Naive thymus-derived CD4-positive, alpha-beta T cell (primary cell): ENCODE data around the gene CXCR5. TPM values are rescaled to one million over a fixed set of nuclear protein-coding genes. Genes with fewer than 3 reads are reported as not detected.
A peak's percentile ranks its signal among the peaks of the same experiment; 100 is the strongest.

ENCODE experiments used
- ATAC-seq: fragments of 150-1000 bp; cut with Tn5 transposase; 2 replicates; pipeline ENCODE4 v1.10.0; 2021; ENCODE audit warnings: mild to moderate bottlenecking, moderate library complexity
- CTCF ChIA-PET: fragments of 350-600 bp; sonication (Branson Sonifier 250); formaldehyde crosslinking; loops from one replicate; lab custom pipeline; 2021; ENCODE audit warnings: antibody characterized with exemption; lab: Charles Lee
- POLR2A ChIA-PET: fragments of 350-600 bp; sonication (Branson Sonifier 250); formaldehyde crosslinking; loops from one replicate; lab custom pipeline; 2021; ENCODE audit warnings: antibody characterized with exemption, inconsistent platforms; lab: Charles Lee
- DNase-seq, 9 donors: peaks; one replicate each; pipeline versions ENCODE4 v3.0.0 to v3.0.0-alpha.2; 2020 to 2022; ENCODE audit warnings: mixed read lengths in 1 of 9
- H3K27ac ChIP-seq: one replicate; pipeline ENCODE4 v1.7.0; 2013; ENCODE audit warnings: mild to moderate bottlenecking, low read depth, low read length, moderate library complexity
- H3K27me3 ChIP-seq, 2 donors: one replicate each; pipeline ENCODE4 v1.7.0; 2013; ENCODE audit warnings: low read length in 2 of 2, mild to moderate bottlenecking in 2 of 2, moderate library complexity in 2 of 2; ENCODE audit not compliant: control insufficient read depth in 2 of 2, insufficient read depth in 2 of 2
- H3K36me3 ChIP-seq, 3 experiments: 1 replicate in 2 of 3; 2 replicates in 1 of 3; pipeline ENCODE4 v1.7.0; 2013; ENCODE audit warnings: low read length in 3 of 3, mild to moderate bottlenecking in 3 of 3, moderate library complexity in 1 of 3; ENCODE audit not compliant: insufficient read depth in 3 of 3, control insufficient read depth in 2 of 3
- H3K4me1 ChIP-seq, 2 donors: one replicate each; pipeline ENCODE4 v1.7.0; 2013; ENCODE audit warnings: low read length in 2 of 2, mild to moderate bottlenecking in 2 of 2, moderate library complexity in 1 of 2; ENCODE audit not compliant: control insufficient read depth in 2 of 2, insufficient read depth in 2 of 2
- H3K4me3 ChIP-seq: 2 replicates; pipeline ENCODE4 v1.7.0; 2013; ENCODE audit warnings: mild to moderate bottlenecking, low read length
- H3K9me3 ChIP-seq, 3 experiments: 1 replicate in 2 of 3; 2 replicates in 1 of 3; pipeline ENCODE4 v1.7.0; 2013; ENCODE audit warnings: low read length in 3 of 3; ENCODE audit not compliant: control insufficient read depth in 2 of 3
- H3K27ac Mint-ChIP-seq, 9 donors: one replicate each; pipeline ENCODE4 v1.8.0; 2020 to 2022; ENCODE audit warnings: mixed read lengths in 9 of 9, mild to moderate bottlenecking in 8 of 9, moderate library complexity in 5 of 9, inconsistent platforms in 2 of 9
- H3K27me3 Mint-ChIP-seq, 5 donors: one replicate each; pipeline ENCODE4 v1.8.0; 2021 to 2022; ENCODE audit warnings: mixed read lengths in 5 of 5, mild to moderate bottlenecking in 1 of 5
- H3K36me3 Mint-ChIP-seq, 5 donors: one replicate each; pipeline ENCODE4 v1.8.0; 2020 to 2022; ENCODE audit warnings: mixed read lengths in 5 of 5, mild to moderate bottlenecking in 3 of 5, inconsistent platforms in 1 of 5
- H3K4me1 Mint-ChIP-seq, 7 donors: one replicate each; pipeline ENCODE4 v1.8.0; 2020 to 2022; ENCODE audit warnings: mixed read lengths in 7 of 7, mild to moderate bottlenecking in 3 of 7, inconsistent platforms in 1 of 7
- H3K4me3 Mint-ChIP-seq, 10 donors: one replicate each; pipeline ENCODE4 v1.8.0; 2020 to 2022; ENCODE audit warnings: mild to moderate bottlenecking in 10 of 10, mixed read lengths in 10 of 10, moderate library complexity in 6 of 10, inconsistent platforms in 2 of 10
- H3K9me3 Mint-ChIP-seq, 11 donors: one replicate each; pipeline ENCODE4 v1.8.0; 2020 to 2022; ENCODE audit warnings: mixed read lengths in 11 of 11, mild to moderate bottlenecking in 4 of 11, inconsistent platforms in 1 of 11, moderate library complexity in 1 of 11
- intact Hi-C, 2 donors: fragments of 100-400 bp; cut with micrococcal nuclease; formaldehyde crosslinking; loops; one replicate each; pipeline ENCODE4 v1.15.1; 2023
- polyA plus RNA-seq, 2 donors: library from polyadenylated mRNA; unstranded; fragments of 300-500 nt; fragmentation: Illumina TruSeq; gene quantifications; one replicate each; pipeline ENCODE4 v1.2.3, GENCODE V29; 2021
- total RNA-seq, 6 experiments: library from RNA in 5 of 6; stranded (reverse) in 5 of 6; gene quantifications; 1 replicate in 5 of 6; 2 replicates in 1 of 6; pipeline ENCODE4 v1.2.3 and lab custom pipeline; 2021 to 2026

Gene CXCR5, protein sequence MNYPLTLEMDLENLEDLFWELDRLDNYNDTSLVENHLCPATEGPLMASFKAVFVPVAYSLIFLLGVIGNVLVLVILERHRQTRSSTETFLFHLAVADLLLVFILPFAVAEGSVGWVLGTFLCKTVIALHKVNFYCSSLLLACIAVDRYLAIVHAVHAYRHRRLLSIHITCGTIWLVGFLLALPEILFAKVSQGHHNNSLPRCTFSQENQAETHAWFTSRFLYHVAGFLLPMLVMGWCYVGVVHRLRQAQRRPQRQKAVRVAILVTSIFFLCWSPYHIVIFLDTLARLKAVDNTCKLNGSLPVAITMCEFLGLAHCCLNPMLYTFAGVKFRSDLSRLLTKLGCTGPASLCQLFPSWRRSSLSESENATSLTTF
- total RNA-seq (1 to 10 TPM in 4 of 5 experiments, under 1 TPM in 1; 0.41 to 2.9 (median 2.1) TPM), polyA plus RNA-seq (1 to 10 TPM in 1 of 2 donors, under 1 TPM in 1; 0.60 to 1.1 TPM), total RNA-seq (lab: John Stamatoyannopoulos, UW) (6.5 reads per million, percentile 28 among the genes with 10 or more reads in this experiment)

DNA sequence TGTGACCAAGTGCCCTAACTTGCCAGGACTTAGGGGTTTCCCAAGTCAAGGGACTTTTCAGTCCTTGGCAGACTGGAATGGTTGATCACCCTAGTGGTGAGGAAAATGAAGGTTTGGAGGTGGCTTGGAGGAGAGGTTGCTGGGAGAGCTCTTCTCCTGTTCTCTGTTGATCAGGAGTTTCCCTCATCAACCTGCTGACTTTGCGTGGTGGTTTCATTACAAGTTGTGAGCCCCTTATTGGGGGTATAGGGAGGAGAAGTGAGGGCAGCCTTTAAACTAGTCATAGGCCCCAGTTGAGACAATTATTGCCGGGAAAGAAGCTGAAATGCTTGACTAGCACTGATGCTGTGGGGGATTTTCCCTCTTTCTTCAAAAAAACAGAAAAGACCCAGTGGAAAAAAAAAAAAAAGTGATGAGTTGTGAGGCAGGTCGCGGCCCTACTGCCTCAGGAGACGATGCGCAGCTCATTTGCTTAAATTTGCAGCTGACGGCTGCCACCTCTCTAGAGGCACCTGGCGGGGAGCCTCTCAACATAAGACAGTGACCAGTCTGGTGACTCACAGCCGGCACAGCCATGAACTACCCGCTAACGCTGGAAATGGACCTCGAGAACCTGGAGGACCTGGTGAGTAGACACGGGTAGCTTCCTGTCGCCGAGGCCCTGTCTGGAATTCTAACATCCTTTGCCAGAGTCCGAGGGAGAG is at the start of gene CXCR5:
TSS of gene CXCR5 (plus strand) at position 525 of the 704 bp plus-strand sequence. CDS start at position 575, 50 bp downstream.
- Histone ChIP-seq H3K36me3 (no peaks in the 10 kb centered on the region), H3K27ac (peak within 1 kb of the TSS; percentile 7), H3K9me3 (no peaks in the 10 kb centered on the region), H3K4me3 (peak within 1 kb of the TSS; percentile 21), H3K4me1 (peaks cover 24 to 51% of the 10 kb centered on the region in 2 donors), H3K27me3 (no peaks in the 10 kb centered on the region)
- Mint-ChIP-seq H3K27me3 (no peaks in the 10 kb centered on the region), H3K4me3 (peak within 1 kb of the TSS in 9 of 10 donors; percentile 29 to 78 (median 50)), H3K36me3 (peaks cover 0 to 4% (median 3%) of the 10 kb centered on the region in 5 donors), H3K4me1 (peaks cover 51 to 90% (median 79%) of the 10 kb centered on the region in 7 donors), H3K9me3 (peaks cover 0 to 1% (median 0%) of the 10 kb centered on the region in 11 donors), H3K27ac (peak within 1 kb of the TSS; percentile 61 to 89 (median 76))
- ChIA-PET CTCF (interaction anchor here (1.2 to 1.6 kb wide), 2 partner anchors 14 to 94 kb away, joined by 8 read pairs; no protein-coding TSS in a partner anchor), POLR2A (interaction anchor here (0.7 to 4.3 kb wide), 5 partner anchors 10 to 53 kb away, joined by 3 to 30 read pairs (median 5); no protein-coding TSS in a partner anchor)
- peak; percentile 70 for ATAC-seq
- DNase-seq: peak in 1 of 9 donors; percentile 44
- intact Hi-C loops: no loop called here

DNA sequence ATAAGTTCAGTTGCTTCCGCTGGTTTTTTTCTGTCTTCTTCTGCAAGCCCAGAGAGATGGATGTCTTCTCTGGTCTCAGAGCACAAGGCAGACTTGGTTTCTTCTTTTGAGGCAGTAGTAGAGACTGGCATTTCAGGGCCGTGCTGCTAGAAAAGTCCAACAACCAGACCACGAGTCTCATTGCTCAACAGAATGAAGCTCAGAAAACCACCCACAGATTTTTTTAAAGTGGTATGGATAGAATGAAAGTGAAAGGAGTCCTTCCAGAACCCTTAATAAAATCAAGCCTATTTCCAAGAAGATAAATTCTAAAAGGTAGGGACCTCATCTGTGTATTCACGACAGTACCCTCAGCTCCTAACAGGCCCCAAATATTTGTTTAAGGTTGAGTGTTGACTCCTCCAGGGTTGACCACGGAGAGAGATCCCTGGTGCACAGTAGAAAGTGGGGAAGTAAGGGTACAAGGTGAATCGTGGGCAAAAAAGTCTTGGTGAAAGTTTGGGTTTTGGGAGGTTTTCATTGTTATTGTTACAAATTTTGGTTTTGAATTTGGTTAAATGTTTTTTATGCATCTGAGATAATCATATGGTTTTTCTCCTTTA is 49.2 kb upstream of the CXCR5 start:
- Histone ChIP-seq H3K36me3 (no peaks in the 10 kb centered on the region), H3K9me3 (no peaks in the 10 kb centered on the region), H3K4me3 (peak overlapping the region; percentile 22), H3K27ac (no peak overlapping the region), H3K4me1 (peaks cover 4 to 7% of the 10 kb centered on the region in 2 donors), H3K27me3 (no peaks in the 10 kb centered on the region)
- Mint-ChIP-seq H3K4me3 (peak overlapping the region; percentile 14 to 75 (median 59)), H3K9me3 (peaks cover 0 to 2% (median 0%) of the 10 kb centered on the region in 11 donors), H3K4me1 (peaks cover 11 to 22% (median 19%) of the 10 kb centered on the region in 7 donors), H3K36me3 (no peaks in the 10 kb centered on the region), H3K27me3 (no peaks in the 10 kb centered on the region), H3K27ac (peak overlapping the region in 8 of 9 donors; percentile 12 to 92 (median 48))
- ChIA-PET POLR2A (interaction anchor here (0.7 to 2.0 kb wide), 4 partner anchors 35 to 47 kb away, joined by 3 to 9 read pairs (median 4); partner anchors contain the start of gene DDX6), CTCF (interaction anchor here (1.3 kb wide), 1 partner anchor 95 kb away, joined by 3 read pairs; no protein-coding TSS in a partner anchor)
- intact Hi-C loops: loop anchor here in 1 of 2 donors (5.0 kb wide), 1 partner anchor 38 kb away; no protein-coding TSS in a partner anchor
- DNase-seq: peak in 2 of 9 donors; percentile 6 to 19
- ATAC-seq: peak; percentile 48

DNA sequence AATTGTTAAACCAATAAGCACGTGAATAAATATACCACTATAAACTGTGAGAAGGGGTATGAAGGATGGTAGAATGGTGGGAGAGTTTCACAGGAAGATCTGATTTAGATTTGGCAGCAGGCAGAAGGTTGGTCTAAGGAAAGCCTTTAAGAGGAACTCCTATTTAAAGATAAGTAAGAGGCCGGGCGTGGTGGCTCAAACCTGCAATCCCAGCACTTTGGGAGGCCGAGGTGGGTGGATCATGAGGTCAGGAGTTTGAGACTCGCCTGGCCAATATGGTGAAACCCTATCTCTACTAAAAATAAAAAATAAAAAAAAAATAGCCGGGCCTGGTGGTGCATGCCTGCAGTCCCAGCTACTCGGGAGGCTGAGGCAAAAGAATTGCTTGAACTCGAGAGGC is 45.8 kb upstream of the CXCR5 start:
- Histone ChIP-seq H3K4me1 (peaks cover 7 to 8% of the 10 kb centered on the region in 2 donors), H3K4me3 (no peak overlapping the region), H3K27me3 (no peaks in the 10 kb centered on the region), H3K27ac (no peak overlapping the region), H3K36me3 (no peaks in the 10 kb centered on the region), H3K9me3 (no peaks in the 10 kb centered on the region)
- Mint-ChIP-seq H3K36me3 (no peaks in the 10 kb centered on the region), H3K27me3 (no peaks in the 10 kb centered on the region), H3K4me1 (peaks cover 14 to 32% (median 28%) of the 10 kb centered on the region in 7 donors), H3K9me3 (peaks cover 0 to 2% (median 0%) of the 10 kb centered on the region in 11 donors), H3K4me3 (no peak overlapping the region), H3K27ac (peak overlapping the region in 2 of 9 donors; percentile 9 to 46)
- ChIA-PET CTCF (no interaction called here), POLR2A (no interaction called here)
- intact Hi-C loops: no loop called here
- ATAC-seq: no peak
- DNase-seq: no peak

DNA sequence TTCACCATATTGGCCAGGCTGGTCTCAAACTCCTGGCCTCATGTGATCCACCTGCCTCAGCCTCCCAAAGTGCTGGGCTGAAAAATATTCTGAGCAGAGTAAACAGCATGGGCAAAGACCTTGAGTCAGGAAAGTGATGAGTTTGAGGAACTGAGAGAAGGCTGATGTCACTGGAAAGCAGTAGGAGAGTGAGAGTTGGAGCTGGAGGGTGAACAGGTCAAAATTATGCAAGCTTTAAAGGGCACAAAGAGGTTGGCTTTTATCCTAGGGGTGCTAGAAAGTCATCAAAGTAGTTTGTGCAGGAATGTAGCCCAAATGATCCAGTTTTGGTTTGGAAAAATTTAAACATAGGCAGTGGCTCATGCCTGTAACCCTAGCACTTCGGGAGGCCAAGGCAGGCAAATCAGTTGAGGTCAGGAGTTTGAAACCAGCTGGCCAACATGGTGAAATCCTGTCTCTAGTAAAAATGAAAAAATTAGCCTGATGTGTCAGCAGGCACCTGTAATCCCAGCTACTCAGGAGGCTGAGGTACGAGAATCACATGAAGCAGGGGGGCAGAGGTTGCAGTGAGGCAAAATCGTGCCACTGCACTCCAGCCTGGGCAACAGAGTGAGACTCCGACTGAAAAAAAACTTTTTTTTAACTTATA is 44.7 kb upstream of the CXCR5 start:
- Histone ChIP-seq H3K4me1 (peaks cover 6 to 8% of the 10 kb centered on the region in 2 donors), H3K9me3 (no peaks in the 10 kb centered on the region), H3K27me3 (no peaks in the 10 kb centered on the region), H3K4me3 (no peak overlapping the region), H3K36me3 (no peaks in the 10 kb centered on the region), H3K27ac (no peak overlapping the region)
- H3K4me1 Mint-ChIP-seq: peaks cover 12 to 29% (median 21%) of the 10 kb centered on the region in 7 donors
- peak; percentile 62 for ATAC-seq
- no peak overlapping the region for H3K4me3 Mint-ChIP-seq
- intact Hi-C loops: no loop called here
- POLR2A ChIA-PET: no interaction called here
- DNase-seq: no peak
- no peak overlapping the region for H3K27ac Mint-ChIP-seq
- H3K27me3 Mint-ChIP-seq: no peaks in the 10 kb centered on the region
- H3K9me3 Mint-ChIP-seq: peaks cover 0 to 4% (median 0%) of the 10 kb centered on the region in 11 donors
- no peaks in the 10 kb centered on the region for H3K36me3 Mint-ChIP-seq
- CTCF ChIA-PET: interaction anchor here (0.7 kb wide), 1 partner anchor 199 kb away, joined by 3 read pairs; no protein-coding TSS in a partner anchor

DNA sequence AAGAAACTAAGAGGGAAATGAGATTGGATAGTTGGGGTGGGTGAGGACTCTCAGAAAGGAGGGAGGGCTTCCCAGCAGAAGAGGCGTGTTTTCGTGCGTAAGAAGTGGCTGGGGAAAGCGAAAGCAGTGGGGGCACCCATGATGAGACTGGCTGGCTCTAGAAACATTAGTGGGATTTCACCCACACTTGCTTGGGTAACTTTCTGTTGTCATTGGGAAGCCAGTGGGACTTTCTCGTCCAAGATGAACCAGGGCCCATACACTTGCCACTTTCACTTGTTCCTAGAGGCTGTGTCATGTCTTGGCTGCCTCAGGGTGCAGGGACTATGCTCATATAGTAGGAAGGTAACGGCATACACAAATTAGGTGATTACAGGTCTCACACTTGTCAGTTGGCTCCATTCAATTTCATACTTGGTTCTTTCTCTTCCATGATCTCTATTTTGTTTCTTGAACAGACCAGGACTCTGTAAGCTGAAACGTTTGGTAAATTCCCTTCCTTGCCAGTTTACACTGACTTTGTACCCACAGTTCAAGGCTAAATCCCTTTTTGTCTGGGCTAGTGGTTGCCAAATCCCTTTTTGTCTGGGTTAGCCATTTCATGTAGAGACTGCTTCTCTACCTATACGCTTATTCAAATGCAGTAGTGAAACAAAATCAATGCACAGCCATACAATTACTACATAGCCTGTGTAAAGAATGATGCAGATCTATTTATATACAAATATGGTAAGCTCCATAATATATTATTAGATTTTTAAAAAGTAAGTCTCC is 42.0 kb upstream of the CXCR5 start:
- Histone ChIP-seq H3K9me3 (no peaks in the 10 kb centered on the region), H3K4me3 (peak overlapping the region; percentile 14), H3K27ac (no peak overlapping the region), H3K4me1 (peaks cover 0 to 4% of the 10 kb centered on the region in 2 donors), H3K36me3 (no peaks in the 10 kb centered on the region), H3K27me3 (no peaks in the 10 kb centered on the region)
- H3K36me3 Mint-ChIP-seq: peaks cover 0 to 1% (median 0%) of the 10 kb centered on the region in 5 donors
- CTCF ChIA-PET: interaction anchor here (0.6 kb wide), 2 partner anchors 28 to 58 kb away, joined by 3 read pairs; no protein-coding TSS in a partner anchor
- H3K9me3 Mint-ChIP-seq: peaks cover 0 to 5% (median 0%) of the 10 kb centered on the region in 11 donors
- peak overlapping the region in 6 of 10 donors; percentile 12 to 58 (median 38) for H3K4me3 Mint-ChIP-seq
- DNase-seq (peak in 1 of 9 donors; percentile 35), ATAC-seq (peak; percentile 77)
- no peaks in the 10 kb centered on the region for H3K27me3 Mint-ChIP-seq
- peak overlapping the region in 8 of 9 donors; percentile 29 to 81 (median 61) for H3K27ac Mint-ChIP-seq
- peaks cover 11 to 30% (median 22%) of the 10 kb centered on the region in 7 donors for H3K4me1 Mint-ChIP-seq
- intact Hi-C loops: loop anchor here in 1 of 2 donors (2.0 kb wide), 1 partner anchor 35 kb away; no protein-coding TSS in a partner anchor
- POLR2A ChIA-PET: interaction anchor here (1.0 to 1.1 kb wide), 2 partner anchors 10 to 35 kb away, joined by 3 read pairs; no protein-coding TSS in a partner anchor
